H1 (cell line): ENCODE data around the gene DOP1B. TPM values are rescaled to one million over a fixed set of nuclear protein-coding genes. Genes with fewer than 3 reads are reported as not detected.

ENCODE experiments used
- CTCF ChIP-seq, 3 experiments: IDR thresholded peaks; 1 replicate in 2 of 3; 2 replicates in 1 of 3; pipeline versions ENCODE4 v1.5.1 to v1.6.1; 2011; ENCODE audit warnings: low read length in 3 of 3, mild to moderate bottlenecking in 3 of 3, inconsistent platforms in 2 of 3, low read depth in 1 of 3, moderate library complexity in 1 of 3; ENCODE audit not compliant: insufficient read depth in 1 of 3; ENCODE audit errors: control extremely low read depth in 1 of 3
- JUND ChIP-seq: IDR thresholded peaks from 2 replicates; pipeline ENCODE4 v1.6.1; 2011; ENCODE audit warnings: mild to moderate bottlenecking, improper control_type of control experiment, low read length
- RNF2 ChIP-seq: fragments of 200-900, 300-1000 bp; sonication (generic); IDR thresholded peaks from 2 replicates; pipeline ENCODE4 v1.7.1; 2016; ENCODE audit warnings: borderline replicate concordance, low read depth, mild to moderate bottlenecking, antibody characterized with exemption, low read length; ENCODE audit not compliant: poor library complexity, severe bottlenecking; ENCODE audit errors: missing control alignments
- TCF12 ChIP-seq: IDR thresholded peaks from 2 replicates; pipeline ENCODE4 v1.6.1; 2011; ENCODE audit warnings: low read depth, mild to moderate bottlenecking, low read length
- polyA plus RNA-seq, 7 experiments: library from polyadenylated mRNA; depleted of rRNA in 3 of 7; stranded (reverse) in 5 of 7; unstranded in 2 of 7; fragments of >200 nt in 5 of 7; fragments of 200-250 nt in 2 of 7; gene quantifications; 1 replicate in 5 of 7; 2 replicates in 1 of 7; 4 replicates in 1 of 7; pipeline versions ENCODE4 v1.2.1 to v1.2.3, GENCODE V29; 2011 to 2013; ENCODE audit warnings: missing spikeins in 2 of 7, mixed read lengths in 2 of 7
- total RNA-seq: library from RNA; stranded (reverse); fragmentation: NEBNext Ultra II Directional; extraction: Animal tissue kit (Norgen Biotek cat#: 25700); gene quantifications from 2 replicates; pipeline ENCODE4 v1.2.1, GENCODE V29; 2021

Gene DOP1B
- total and polyA plus RNA-seq, 2 of the 8 experiments (the other 6 are each of a cell fraction or from before 2014, with no cell fraction given), result 2.8 to 9.9 TPM

DNA sequence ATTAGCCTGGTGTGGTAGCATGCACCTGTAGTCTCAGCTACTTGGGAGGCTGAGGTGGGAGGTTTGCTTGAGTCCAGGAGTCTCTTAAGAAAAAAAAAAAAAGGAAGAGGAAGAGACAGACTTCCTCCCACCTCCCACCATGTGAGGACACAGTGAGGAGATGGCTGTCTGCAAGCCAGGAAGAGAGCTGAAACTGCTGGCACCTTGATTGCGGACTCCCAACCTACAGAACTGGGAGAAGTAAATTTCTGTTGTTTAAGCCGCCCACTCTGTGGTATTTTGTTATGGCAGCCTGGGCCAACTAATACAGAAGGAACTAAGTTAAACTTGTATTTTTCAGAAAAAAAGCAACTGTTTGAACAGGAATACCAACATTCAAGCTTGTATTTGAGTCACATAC lies 21.7 kb downstream of the DOP1B start (continued):
- no peak for TF ChIP-seq CTCF (IDR thresholded peaks at IDR 0.05; ENCODE audit: control extremely low read depth in 1 of 3, insufficient read depth in 1 of 3, low read depth in 1 of 3, low read length in 3 of 3)
- no peak for TF ChIP-seq JUND
- no peak for TF ChIP-seq RNF2
- no peak for TF ChIP-seq TCF12
